CD4-positive, alpha-beta T cell treated with Interleukin-21 for 1 hour (primary cell): ENCODE data around the gene BCAR1.
A peak's percentile ranks its signal among the peaks of the same experiment; 100 is the strongest.
"Not testable (repeated sequence)": the region's sequence is repeated elsewhere in the genome, so short reads cannot be mapped to it uniquely, and the experiment has no call there.

Experiments
- DNase-seq: peaks from one replicate; pipeline ENCODE4 v3.0.0-alpha.2; 2020

BCAR1 gene, protein sequence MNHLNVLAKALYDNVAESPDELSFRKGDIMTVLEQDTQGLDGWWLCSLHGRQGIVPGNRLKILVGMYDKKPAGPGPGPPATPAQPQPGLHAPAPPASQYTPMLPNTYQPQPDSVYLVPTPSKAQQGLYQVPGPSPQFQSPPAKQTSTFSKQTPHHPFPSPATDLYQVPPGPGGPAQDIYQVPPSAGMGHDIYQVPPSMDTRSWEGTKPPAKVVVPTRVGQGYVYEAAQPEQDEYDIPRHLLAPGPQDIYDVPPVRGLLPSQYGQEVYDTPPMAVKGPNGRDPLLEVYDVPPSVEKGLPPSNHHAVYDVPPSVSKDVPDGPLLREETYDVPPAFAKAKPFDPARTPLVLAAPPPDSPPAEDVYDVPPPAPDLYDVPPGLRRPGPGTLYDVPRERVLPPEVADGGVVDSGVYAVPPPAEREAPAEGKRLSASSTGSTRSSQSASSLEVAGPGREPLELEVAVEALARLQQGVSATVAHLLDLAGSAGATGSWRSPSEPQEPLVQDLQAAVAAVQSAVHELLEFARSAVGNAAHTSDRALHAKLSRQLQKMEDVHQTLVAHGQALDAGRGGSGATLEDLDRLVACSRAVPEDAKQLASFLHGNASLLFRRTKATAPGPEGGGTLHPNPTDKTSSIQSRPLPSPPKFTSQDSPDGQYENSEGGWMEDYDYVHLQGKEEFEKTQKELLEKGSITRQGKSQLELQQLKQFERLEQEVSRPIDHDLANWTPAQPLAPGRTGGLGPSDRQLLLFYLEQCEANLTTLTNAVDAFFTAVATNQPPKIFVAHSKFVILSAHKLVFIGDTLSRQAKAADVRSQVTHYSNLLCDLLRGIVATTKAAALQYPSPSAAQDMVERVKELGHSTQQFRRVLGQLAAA

DNA sequence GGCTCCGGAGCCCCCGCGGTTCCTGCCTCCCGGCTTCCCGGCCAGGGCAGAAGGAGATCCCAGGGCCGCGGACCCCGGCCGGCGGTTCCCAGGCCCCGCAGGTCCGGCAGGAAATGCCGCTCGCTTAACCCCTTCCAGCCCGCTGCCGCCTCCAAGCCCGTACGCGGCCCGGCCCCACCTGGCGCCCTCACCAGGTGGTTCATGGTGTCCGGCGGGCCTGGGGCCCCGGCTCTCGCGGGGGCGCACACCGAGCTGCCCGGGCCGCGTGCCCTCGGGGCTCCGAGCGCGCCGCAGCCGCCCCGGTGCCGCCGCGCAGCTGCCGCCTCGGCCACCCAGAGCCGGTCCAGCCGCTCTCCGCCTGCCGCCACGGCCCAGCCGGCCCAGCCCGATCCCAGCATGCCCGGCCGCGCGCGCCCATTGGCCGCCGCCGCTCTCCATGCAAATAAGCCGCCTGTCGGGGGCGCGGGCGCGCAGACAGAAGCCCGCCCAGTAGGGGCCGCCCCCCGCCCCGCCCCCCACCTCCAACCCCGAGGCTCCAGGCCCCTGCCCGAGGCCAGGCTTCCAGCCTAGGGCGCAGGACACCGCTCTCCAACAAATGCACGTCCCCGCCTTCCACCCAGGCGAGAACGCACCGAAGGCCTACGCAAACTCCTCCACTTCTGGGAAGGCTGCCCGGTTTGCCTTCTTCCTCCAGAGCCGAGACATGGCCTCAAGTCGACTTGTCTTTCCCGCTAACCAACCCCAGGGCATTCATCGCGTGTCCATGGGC lies at the start of gene BCAR1:
BCAR1 (minus strand) TSS at position 345 of the 769 bp plus-strand sequence; CDS start at position 203, 142 bp downstream.
- no peak for DNase-seq

DNA sequence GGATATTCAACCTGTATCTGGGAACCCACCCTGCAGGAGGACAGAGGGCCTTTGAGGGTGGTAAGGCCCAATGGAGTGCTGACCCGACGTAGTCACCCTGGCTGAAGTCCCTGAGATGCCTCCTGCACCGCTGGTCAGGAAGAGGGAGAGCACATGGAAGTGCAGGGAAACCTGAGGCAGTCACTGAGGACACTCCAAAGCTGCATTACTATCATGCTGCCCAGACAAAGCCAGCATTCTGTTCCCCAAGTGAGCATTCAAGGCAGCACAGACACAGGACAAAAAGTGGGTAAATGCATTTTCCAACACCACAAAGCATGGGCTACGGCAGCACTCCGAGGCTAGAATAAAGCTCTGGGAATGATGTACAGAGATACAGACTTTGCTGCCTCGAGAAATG lies 46.8 kb upstream of the BCAR1 start:
- DNase-seq = no peak

DNA sequence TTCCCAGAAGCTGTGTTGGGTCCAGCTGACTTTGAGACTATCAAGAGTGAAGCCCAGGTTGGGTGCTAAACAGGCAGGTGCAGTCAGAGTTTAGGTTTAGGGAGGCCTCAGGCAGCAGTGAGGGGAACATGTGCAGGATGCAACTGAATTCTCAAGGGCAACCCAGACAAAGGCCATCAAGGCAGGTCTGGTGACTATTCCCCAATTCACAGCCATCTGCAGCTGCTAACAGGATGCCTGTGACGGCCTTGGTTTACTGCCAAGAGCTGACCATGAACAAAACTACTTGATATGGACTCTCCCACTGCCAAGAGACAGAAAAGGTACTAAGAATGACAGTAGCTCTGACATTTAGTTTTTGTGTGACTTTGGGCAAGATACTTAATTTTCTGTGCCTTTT lies 45.2 kb upstream of the BCAR1 start:
- DNase-seq = no peak

DNA sequence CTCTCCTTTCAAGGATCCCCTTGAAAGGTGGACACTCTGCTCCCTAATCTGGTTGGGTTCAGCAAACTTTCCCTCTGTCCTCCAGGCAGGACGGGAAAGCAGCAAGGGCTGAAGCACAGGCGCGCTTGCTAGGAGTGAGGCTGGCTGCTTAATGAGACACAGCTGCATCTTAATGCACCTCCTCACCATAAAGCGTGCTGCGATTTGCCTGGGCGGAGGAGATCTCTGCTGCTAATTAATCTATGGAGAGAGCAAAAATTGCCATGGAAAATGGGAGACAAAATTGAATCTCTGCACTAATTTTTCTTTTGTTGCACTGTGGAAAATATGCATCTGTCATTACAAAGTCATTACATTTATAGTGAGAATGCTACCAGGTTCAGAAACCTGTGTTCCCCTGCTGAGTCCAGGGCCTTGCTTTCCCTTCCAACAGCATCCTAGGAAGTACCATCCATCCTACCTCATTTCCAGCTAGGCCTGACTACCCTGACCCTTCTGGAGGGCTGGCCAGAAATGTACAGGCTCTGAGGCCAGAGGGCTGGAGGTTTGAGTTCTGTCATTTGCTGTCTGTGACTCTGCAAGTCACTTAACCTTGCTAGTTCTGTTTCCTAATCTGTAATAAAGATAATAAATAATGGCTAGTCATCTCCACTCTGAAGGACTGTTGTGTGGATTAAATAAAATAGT lies 43.5 kb upstream of the BCAR1 start:
- DNase-seq = no peak

DNA sequence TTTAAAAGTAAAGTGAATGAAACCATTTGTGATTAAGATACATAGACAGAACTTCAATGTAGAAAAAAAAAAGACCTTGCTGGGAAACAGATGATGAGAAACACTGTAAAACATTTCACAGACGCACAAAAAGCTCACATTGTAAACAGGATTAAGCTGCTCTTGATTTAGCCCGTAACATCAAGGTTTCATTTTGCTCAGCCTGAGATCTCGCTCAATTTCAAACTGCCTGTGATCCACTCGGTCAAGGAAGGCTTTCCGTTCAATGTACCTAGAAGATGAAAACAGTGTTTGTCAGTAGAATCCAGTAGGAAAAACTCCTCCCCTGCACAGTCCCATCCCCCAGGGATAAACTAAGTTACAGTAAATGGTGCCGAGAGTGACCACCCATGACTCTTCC lies 42.3 kb upstream of the BCAR1 start:
- DNase-seq = no peak

DNA sequence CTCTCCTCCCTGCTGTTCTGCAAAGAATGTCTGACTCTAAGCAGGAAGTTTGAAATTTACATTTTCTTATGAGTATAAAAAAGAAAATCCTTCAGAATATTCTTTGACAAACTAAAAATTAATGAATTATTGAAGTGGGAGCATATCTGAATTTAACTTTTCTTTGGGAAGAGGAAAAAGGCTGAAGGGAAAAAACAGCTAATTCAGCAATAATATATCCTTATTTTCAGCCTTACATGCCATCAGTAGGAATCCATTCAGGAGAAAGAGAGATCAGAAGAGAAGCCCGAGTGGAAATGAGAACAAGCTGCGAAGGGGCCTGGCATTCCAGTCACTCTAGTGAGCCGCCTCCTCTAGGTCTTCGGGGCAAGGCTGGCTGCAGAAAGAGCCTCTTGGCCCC lies 41.7 kb upstream of the BCAR1 start:
- no peak for DNase-seq

DNA sequence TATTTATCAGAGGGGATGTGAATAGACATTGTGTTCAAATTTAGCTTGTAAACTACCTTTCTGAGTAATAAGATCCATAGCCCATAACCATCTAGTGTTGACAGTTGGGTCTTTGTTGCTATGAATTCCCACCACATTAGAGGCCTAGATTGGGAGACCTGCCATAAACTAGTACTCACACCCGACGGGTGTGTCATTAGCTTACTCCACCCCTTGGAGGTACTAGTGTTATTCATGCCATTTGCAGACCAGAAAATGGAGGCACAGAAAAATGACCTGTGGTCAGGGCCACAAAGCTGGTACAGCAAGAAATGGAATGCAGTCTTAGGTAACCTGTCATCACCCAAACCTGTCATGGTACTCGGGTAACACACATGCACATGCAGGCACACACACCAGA lies 41.3 kb upstream of the BCAR1 start:
- no peak for DNase-seq

DNA sequence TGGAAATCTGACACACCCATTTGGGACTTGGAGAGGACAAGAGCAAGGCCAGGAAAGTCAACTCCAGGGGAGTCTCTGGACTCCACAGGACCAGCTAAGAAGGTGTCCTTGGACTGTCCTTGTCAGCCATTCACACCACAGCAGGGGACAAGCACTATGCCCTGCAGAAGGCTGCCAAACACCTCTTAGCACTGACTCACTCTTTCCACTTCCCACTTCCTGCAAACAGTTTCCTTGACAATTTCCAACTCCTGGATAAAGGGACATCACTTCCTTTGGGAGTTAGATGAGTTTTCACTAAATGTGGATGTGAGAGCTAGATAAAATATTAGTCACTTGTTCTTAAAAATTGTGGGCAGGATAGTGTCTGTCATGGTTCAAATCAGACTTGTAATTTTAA lies 37.8 kb upstream of the BCAR1 start:
- no peak for DNase-seq

DNA sequence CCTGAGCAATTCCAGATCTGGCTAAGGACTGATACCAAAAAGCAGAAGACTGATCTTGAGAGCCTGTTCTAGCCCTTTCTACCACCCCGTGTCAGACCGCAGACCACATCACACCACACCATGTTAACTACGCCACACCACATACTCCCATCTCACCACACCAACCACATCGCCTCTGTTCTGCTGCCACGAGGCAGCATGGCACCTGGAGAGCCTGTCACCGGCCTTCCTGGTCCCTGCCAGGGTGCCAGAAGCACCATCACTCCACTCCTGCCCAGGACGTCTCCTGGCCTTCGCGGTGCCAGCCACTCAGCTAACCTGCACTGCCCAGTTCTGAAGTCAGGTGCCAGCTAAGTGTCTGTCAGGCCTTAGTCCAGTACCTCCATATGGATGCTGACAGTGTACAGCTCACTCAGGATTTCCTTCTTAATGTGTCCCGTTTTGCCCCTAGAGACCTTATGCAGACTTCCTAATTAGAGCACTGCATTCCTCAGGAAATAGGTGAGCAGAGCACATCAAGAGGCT lies 37.2 kb upstream of the BCAR1 start:
- DNase-seq = peak; percentile 71

DNA sequence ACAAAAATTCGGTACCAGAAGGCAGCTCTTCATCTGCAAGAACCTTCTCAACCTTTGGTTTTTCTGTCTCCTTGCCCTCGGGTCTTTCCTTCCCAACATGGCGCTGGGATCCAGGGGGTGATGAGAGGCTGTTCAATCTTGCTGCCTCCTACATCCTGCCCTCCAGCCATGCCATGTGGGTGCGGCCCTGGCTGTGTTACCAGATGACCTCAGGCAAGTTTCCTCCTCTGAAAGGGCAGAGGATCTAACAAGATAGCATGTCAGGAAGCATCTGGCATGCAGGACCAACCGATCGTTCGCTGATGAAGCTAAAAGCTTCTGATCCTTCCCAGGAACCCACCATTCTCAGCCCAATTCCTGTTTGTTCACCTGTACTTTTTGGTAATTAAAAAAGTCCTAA lies 36.8 kb upstream of the BCAR1 start:
- no peak for DNase-seq

DNA sequence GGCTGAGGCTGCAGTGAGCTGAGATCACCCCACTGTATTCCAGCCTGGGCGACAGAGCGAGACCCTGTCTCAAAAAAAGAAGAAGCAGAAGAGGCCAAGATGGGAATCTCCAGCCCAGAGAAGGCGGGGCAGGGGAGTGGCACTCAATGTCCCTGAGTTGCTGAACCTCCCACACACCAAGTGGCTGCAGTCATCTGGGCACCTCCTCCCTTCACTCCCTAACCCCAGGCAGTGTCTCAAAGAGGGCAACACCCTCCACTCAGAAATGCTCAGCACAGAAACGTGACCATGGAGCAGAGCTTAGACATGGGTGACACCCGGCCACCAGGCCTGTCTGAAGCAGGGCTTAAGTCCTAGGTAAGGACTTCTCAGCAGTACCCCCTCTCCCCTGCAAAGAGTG lies 36.3 kb upstream of the BCAR1 start:
- DNase-seq = no peak

DNA sequence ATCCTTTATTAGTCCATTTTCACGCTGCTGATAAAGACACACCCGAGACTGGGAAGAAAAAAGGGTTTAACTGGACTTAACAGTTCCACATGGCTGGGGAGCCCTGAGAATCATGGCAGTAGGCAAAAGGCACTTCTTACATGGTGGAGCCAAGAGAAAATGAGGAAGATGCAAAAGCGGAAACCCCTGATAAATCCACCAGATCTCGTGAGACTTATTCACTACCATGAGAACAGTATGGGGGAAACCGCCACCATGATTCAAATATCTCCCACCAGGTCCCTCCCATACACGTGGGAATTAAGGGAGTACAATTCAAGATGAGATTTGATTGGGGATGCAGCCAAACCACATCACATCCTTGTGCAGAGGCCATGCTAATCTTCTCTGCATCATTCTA lies 35.0 kb upstream of the BCAR1 start:
- DNase-seq = no peak

DNA sequence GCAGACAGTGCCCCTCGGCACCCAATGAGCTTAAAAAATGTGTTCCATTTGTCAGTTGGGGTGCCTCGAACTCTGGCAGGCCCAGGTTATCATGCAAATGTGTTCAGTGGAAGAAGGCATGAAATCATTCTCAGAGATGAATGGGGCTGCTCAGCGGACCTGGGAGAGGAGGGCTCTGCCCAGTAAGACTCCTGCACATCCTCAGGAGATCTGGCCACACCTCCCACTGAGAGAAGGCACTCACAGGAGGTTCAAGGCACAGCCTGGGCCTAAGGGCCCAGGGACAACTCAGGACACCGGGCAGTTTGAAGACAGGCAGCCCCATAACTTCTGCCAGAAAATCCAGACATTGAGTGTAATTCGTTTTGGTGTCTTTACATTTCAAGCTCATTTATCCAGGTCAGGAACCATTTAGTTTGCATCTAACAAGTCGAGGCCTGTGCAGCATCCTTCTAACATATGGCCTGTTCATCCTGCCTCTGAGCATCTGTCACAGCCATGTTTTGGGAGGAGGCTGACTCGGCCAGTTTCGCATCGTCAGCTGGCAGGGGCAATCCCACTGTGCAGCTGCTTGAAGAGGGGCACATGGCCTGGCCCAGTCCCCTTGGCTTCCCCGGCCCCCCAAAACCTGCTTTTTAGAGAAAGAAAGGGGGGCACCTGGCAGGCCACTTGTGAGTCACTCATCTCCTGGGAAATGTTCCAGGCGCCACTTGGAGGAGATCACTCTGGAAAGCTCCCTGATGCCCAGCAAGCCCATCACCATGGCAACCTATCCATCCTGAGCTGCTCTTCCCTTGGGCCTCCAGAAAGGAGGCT lies 31.2 kb upstream of the BCAR1 start:
- DNase-seq = no peak

DNA sequence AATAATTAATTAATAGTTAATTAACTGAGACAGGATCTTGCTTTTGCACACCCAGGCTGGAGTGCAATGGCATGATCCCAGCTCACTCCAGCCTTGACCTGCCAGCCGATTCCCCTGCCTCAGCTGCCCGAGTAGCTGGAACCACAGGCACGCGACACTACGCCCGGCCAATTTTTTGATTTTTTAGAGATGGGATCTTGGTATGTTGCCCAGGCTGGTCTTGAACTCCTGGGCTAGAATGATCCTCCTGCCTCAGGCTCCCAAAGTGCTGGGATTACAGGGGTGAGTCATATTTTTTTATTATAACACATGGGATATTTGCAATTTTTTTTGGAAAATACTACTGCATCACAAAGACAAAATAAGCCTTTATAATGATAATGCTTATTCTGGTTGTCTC lies 30.4 kb upstream of the BCAR1 start:
- no peak for DNase-seq

DNA sequence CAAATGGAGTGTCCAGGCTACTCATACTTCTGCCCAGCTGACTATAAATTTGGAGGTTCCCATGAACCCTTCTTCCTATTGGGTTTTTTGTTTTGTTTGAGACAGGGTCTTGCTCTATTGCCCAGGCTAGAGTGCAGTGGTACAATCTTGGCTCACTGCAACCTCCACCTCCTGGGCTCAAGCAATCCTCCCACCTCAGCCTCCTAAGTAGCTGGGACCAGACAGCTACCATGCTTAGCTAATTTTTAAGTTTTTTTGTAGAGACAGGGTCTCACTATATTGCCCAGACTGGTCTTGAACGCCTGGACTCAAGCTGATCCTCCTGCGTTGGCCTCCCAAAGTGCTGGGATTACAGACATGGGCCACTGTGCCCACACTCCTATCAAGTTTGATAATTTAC lies 29.6 kb upstream of the BCAR1 start:
- DNase-seq = not testable (repeated sequence)

DNA sequence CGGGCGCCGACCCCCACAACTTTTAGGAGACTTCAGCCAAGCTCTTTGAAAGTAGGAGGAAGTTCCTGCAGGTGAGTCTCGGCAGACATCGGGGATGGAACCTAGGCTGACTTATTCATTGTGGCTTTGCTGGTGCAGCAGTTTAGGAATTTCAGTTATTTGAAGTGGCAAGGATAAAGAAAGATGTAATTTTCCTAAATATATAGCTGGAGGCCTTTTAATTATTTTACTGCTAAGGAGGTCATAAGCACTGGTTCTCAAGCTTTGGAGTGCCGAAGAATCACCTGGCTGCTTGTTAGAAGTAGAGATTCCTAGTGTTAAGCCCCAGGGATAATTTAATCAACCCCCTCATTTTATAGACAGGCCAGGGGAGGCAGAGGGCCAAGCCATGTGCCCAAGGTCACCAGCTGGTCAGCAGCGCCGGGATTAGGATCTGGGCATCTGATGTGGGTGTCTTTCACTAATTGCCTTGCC lies 28.9 kb upstream of the BCAR1 start:
- DNase-seq = no peak

DNA sequence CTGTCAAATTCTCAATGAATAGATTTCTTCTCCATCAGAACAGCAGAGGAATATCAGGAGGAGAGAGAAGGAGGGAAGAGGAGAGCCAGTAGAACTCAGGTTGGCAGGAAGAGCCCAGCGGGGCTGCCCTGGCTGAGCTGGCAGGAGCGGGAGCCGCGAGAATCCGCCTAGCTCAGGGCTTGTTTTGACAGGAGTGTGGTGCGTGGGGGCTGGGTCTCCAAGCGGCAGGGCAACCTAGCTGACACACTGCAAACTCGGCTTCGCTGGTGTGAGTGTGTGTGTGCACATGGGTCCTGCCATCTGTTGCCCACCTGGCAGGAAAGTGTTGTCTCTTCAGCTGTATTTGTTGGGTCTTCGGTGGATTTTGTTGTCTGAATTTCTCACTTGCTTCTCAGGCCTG lies 27.9 kb upstream of the BCAR1 start:
- DNase-seq = no peak

DNA sequence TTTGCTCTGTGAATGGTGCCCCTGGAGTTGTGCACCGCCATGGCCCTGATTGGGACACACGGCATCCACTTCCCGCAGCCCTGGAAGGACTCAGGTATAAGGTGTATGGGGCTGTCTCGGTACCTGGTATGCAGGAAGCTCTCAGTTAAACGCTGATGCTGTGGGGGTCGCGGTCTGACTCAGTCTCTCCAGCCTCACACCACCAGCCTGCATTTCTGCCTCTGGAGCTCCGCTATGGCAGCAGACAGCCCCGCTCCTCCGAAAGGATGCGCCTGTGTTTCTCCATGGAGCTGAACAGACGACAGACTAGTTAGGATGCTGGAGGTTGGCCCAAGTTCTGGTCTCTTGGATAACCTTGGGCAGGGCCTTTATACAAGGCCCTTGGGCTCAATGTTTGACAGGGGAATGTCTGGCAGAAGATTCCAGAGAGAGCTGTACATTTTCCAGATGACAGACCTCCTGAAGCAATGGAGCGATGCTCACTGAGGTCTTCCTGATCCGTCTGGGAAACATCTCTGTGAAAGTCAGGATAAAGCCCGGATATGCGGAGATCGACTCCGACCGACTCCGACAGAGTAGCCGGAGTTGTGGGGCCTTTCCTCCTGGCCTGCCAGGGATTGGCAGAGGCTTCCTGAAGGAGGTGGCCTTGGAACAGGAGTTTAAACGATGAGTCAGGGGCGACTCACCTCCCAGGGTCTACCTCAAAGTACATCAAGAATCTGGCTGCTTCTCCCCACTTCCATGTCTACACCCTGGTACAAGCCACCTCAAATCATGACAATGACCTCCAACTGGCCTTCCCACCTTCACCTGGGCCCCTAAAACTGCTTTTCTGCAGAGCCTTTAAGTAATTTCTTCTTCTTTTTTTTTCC lies 21.9 kb upstream of the BCAR1 start:
- DNase-seq = no peak

DNA sequence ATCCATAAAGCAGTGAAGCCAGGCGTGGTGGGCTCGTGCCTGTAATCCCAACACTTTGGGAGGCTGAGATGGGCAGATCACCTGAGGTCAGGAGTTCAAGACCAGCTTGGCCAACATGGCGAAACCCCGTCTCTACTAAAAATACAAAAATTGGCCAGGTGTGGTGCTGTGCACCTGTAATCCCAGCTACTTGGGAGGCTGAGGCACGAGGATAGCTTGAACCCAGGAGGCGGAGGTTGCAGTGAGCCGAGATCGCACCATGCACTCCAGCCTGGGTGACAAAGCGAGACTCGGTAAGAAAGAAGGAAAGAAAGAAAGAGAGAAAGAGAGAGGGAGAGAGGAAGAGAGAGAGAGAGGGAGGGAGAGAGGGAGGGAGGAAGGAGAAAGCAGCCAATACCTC lies 21.2 kb upstream of the BCAR1 start:
- not testable (repeated sequence) for DNase-seq

DNA sequence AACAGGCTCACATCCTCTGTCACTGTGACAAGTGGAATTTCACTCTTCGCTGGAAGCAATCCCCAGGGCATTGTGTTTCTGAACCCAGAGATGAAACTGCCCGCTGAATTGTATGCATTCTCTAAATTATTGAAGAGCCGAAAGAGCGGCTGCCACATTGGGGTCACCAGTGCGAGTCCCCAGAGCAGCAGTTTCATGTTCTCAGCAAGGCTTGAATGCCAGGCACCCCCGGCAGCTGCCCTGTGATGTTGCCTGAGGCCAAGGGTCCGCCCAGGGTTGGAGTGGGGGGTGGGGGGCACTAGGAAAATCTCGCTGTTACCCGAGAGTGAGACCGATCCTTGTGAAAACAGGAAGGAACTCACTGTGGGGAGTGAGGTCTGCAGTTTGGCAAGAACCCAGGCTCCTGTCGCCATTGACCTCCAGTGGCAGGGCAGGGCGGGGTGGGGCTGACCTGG lies 20.7 kb upstream of the BCAR1 start:
- DNase-seq = no peak
